ENCODE measurements around the gene SLC40A1. TPM values are rescaled to one million over a fixed set of nuclear protein-coding genes. Genes with fewer than 3 reads are reported as not detected.

SLC40A1 gene
- total and polyA plus RNA-seq, 10 of the 15 experiments (the other 5 are each of a cell fraction or from before 2014, with no cell fraction given): 0.01 to 0.38 (median 0.08) TPM; not detected in 7

DNA sequence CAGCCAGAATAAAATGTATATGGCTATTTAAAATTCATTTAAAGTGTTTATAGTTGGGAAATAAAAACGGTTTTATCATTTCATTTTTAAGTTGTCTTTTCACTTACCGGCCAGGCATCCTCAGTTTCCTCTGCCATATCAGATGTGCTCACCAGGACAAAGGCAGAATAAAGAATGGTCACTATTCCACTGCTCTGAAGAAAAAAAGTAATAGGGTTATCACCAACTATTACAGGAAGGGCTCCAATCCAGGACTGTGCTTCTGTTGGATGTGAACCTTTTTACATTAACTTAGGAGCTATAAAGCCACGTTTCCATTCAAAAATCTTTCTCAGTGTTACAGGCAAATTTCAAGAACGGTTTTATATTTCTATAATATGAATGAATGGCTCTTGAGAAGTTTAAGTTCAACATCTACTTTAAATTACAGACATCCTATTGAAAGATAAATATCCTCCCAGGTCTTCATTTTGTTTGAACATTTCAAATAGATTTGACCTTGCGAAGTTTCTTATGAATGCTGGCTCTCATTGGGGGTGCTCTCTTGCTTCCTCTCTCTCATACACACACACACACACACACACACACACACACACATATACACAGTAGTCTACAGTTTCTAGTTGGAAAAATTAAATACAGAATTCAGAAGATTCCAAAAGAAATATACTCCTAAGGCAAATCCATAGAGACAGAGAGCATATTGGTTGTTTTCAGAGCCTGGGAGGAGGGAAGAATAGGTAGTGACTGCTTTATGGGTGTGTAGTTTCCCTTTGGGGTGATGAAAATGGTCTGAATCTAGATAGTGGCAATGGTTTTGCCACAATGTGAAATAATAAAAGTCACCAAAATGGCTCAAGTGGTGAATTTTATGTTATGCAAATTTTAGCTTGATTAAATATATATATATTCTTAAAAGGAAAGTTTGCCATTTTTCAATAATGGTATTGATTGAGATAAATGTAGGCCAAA is 2.9 kb upstream of the SLC40A1 start:
- POLR2A ChIA-PET: no interaction called here
- WGBS (ENCODE audit: insufficient coverage, insufficient replicate concordance, low lambda C conversion rate, missing lambda C conversion rate): 32% methylated on average over 5 of the region's 5 CpGs
- Histone ChIP-seq H2AFZ (ENCODE audit: control insufficient read depth, low read depth, low read length) (no peak overlapping the region), H3K4me3 (no peak overlapping the region), H3K4me1 (ENCODE audit: control insufficient read depth, insufficient read depth, low read length) (no peaks in the 10 kb centered on the region), H3K4me2 (ENCODE audit: control insufficient read depth, insufficient read depth) (no peak overlapping the region), H3K27me3 (replicated peaks in 1 of 2; ENCODE audit: control insufficient read depth in 2 of 2, insufficient read depth in 2 of 2, low read length in 1 of 2) (peaks cover 10 to 13% of the 10 kb centered on the region in 2 experiments), H3K36me3 (ENCODE audit: control insufficient read depth in 2 of 2, insufficient read depth in 2 of 2, low read length in 1 of 2) (no peaks in the 10 kb centered on the region), H4K20me1 (ENCODE audit: control insufficient read depth, insufficient read depth) (no peaks in the 10 kb centered on the region), H3K27ac (ENCODE audit: control insufficient read depth, insufficient read depth) (no peak overlapping the region), H3K9me3 (replicated peaks; ENCODE audit: control insufficient read depth, insufficient read depth, low read length) (no peaks in the 10 kb centered on the region), H3K79me2 (ENCODE audit: control insufficient read depth, insufficient read depth, low read length) (no peaks in the 10 kb centered on the region), H3K9ac (ENCODE audit: control insufficient read depth, insufficient read depth, low read length) (no peak overlapping the region)
- RAD21 ChIA-PET (ENCODE audit: unreplicated experiment): no interaction called here
- no peak for FAIRE-seq
- SMC1A ChIA-PET (ENCODE audit: uncharacterized antibody, unreplicated experiment): no interaction called here
- TF ChIP-seq, protein P1, sequence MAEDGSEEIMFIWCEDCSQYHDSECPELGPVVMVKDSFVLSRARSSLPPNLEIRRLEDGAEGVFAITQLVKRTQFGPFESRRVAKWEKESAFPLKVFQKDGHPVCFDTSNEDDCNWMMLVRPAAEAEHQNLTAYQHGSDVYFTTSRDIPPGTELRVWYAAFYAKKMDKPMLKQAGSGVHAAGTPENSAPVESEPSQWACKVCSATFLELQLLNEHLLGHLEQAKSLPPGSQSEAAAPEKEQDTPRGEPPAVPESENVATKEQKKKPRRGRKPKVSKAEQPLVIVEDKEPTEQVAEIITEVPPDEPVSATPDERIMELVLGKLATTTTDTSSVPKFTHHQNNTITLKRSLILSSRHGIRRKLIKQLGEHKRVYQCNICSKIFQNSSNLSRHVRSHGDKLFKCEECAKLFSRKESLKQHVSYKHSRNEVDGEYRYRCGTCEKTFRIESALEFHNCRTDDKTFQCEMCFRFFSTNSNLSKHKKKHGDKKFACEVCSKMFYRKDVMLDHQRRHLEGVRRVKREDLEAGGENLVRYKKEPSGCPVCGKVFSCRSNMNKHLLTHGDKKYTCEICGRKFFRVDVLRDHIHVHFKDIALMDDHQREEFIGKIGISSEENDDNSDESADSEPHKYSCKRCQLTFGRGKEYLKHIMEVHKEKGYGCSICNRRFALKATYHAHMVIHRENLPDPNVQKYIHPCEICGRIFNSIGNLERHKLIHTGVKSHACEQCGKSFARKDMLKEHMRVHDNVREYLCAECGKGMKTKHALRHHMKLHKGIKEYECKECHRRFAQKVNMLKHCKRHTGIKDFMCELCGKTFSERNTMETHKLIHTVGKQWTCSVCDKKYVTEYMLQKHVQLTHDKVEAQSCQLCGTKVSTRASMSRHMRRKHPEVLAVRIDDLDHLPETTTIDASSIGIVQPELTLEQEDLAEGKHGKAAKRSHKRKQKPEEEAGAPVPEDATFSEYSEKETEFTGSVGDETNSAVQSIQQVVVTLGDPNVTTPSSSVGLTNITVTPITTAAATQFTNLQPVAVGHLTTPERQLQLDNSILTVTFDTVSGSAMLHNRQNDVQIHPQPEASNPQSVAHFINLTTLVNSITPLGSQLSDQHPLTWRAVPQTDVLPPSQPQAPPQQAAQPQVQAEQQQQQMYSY (CRISPR knock-in tag; IDR thresholded peaks at IDR 0.05): no peak
- no peak for TF ChIP-seq ZNF622 (IDR thresholded peaks at IDR 0.05)
- no peak for TF ChIP-seq SPI1 (IDR thresholded peaks at IDR 0.05; ENCODE audit: borderline replicate concordance, insufficient read depth, low read depth, low read length)
- TF ChIP-seq SUZ12 (IDR thresholded peaks at IDR 0.05; ENCODE audit: unreplicated experiment): no peak
- TF ChIP-seq, protein P2, sequence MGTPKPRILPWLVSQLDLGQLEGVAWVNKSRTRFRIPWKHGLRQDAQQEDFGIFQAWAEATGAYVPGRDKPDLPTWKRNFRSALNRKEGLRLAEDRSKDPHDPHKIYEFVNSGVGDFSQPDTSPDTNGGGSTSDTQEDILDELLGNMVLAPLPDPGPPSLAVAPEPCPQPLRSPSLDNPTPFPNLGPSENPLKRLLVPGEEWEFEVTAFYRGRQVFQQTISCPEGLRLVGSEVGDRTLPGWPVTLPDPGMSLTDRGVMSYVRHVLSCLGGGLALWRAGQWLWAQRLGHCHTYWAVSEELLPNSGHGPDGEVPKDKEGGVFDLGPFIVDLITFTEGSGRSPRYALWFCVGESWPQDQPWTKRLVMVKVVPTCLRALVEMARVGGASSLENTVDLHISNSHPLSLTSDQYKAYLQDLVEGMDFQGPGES (IDR thresholded peaks at IDR 0.05): no peak
- no peak for TF ChIP-seq CHD1 (IDR thresholded peaks at IDR 0.05; ENCODE audit: low read depth, low read length)
- no peak for TF ChIP-seq RAD51 (IDR thresholded peaks at IDR 0.05)
- TF ChIP-seq, protein P3, sequence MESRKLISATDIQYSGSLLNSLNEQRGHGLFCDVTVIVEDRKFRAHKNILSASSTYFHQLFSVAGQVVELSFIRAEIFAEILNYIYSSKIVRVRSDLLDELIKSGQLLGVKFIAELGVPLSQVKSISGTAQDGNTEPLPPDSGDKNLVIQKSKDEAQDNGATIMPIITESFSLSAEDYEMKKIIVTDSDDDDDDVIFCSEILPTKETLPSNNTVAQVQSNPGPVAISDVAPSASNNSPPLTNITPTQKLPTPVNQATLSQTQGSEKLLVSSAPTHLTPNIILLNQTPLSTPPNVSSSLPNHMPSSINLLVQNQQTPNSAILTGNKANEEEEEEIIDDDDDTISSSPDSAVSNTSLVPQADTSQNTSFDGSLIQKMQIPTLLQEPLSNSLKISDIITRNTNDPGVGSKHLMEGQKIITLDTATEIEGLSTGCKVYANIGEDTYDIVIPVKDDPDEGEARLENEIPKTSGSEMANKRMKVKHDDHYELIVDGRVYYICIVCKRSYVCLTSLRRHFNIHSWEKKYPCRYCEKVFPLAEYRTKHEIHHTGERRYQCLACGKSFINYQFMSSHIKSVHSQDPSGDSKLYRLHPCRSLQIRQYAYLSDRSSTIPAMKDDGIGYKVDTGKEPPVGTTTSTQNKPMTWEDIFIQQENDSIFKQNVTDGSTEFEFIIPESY (IDR thresholded peaks at IDR 0.05): no peak
- no peak for TF ChIP-seq CBX5 (IDR thresholded peaks at IDR 0.05; ENCODE audit: low read depth)
- no peak for TF ChIP-seq HDAC6 (IDR thresholded peaks at IDR 0.05; ENCODE audit: unreplicated experiment)
- no peak for TF ChIP-seq CEBPB (IDR thresholded peaks at IDR 0.05; ENCODE audit: borderline replicate concordance in 1 of 2, low read depth in 2 of 2, low read length in 2 of 2)
- no TSS peak for BruUV-seq (replicated peaks)
- DNase-seq (ENCODE audit: low read depth, low spot score): no peak
- no peak for ATAC-seq
- in situ Hi-C loops (cut with MboI): no loop called here
- intact Hi-C loops (cut with micrococcal nuclease; ENCODE audit: unreplicated experiment): no loop called here
- CTCF ChIA-PET: interaction anchor here (0.7 kb wide), 1 partner anchor 20 kb away, joined by 3 read pairs; no protein-coding TSS in a partner anchor

All from GM12878 (cell line).